Upper lobe of right lung (tissue), 1 donor: ENCODE measurements around the gene TTLL9. TPM values are rescaled to one million over a fixed set of nuclear protein-coding genes. Genes with fewer than 3 reads are reported as not detected.
"Not testable (repeated sequence)": the region's sequence is repeated elsewhere in the genome, so short reads cannot be mapped to it uniquely, and the experiment has no call there.

Source experiments
- ATAC-seq: fragments of 200-7000 bp; cut with Tn5 transposase; one replicate; pipeline ENCODE4 v1.9.1; 2020; ENCODE audit warnings: mild to moderate bottlenecking, moderate library complexity
- DNase-seq: peaks from one replicate; pipeline ENCODE4 v3.0.0-alpha.2; 2020
- H3K27ac ChIP-seq: fragments of 200-600 bp; one replicate; pipeline ENCODE4 v1.8.0; 2022
- H3K27me3 ChIP-seq: fragments of 200-600 bp; one replicate; pipeline ENCODE4 v1.8.0; 2022; ENCODE audit warnings: mild to moderate bottlenecking
- H3K36me3 ChIP-seq: fragments of 200-600 bp; one replicate; pipeline ENCODE4 v1.8.0; 2022
- H3K4me1 ChIP-seq: fragments of 200-600 bp; one replicate; pipeline ENCODE4 v1.8.0; 2022
- H3K4me3 ChIP-seq: fragments of 200-600 bp; one replicate; pipeline ENCODE4 v1.8.0; 2022; ENCODE audit warnings: mild to moderate bottlenecking
- H3K9me3 ChIP-seq: fragments of 200-600 bp; one replicate; pipeline ENCODE4 v1.8.0; 2022
- intact Hi-C: fragments of 100-400 bp; cut with DNase I; formaldehyde crosslinking; loops from one replicate; pipeline ENCODE4 v1.11.0; 2022
- total RNA-seq: library from RNA; stranded (reverse); fragmentation: NEBNext Ultra II Directional; extraction: Animal tissue kit (Norgen Biotek cat#: 25700); gene quantifications from one replicate; pipeline ENCODE4 v1.2.1, GENCODE V29; 2021
- TF ChIP-seq, protein P1 (sequence below): fragments of 200-600 bp; IDR thresholded peaks from one replicate; pipeline ENCODE4 v1.8.0; 2022; ENCODE audit warnings: antibody characterized with exemption
- donor health status: DM: no; HTN: yes; CAD: no; lungs with severe emphysema.

Gene TTLL9
- total RNA-seq, 1 donor from 2014 or later: 0.49 TPM

DNA sequence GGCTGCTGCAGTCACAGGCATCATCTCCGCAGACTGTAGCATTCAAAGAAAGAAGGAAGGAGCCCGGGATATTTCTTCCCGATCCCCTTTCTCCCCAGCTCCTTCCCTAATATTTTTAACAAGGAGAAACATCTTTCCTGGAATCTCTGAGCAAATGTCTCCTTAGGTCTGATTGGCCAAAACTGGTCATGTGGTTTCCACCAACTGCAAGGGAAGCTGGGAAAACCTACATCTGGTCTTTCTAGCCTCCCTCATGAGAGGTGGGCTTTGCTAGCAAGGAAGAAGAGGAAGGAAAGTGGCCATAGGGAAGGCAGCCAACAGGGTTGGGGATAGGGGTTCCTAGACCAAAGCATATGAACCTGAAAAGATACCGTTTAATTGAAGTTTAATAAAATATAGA, 46.3 kb downstream of the TTLL9 start:
- Histone ChIP-seq H3K27ac (no peak overlapping the region), H3K27me3 (no peaks in the 10 kb centered on the region), H3K9me3 (no peaks in the 10 kb centered on the region), H3K4me3 (no peak overlapping the region), H3K36me3 (no peaks in the 10 kb centered on the region), H3K4me1 (no peaks in the 10 kb centered on the region)
- intact Hi-C loops: no loop called here
- DNase-seq (peak; percentile 1), ATAC-seq (no peak)
- TF ChIP-seq, protein P1, sequence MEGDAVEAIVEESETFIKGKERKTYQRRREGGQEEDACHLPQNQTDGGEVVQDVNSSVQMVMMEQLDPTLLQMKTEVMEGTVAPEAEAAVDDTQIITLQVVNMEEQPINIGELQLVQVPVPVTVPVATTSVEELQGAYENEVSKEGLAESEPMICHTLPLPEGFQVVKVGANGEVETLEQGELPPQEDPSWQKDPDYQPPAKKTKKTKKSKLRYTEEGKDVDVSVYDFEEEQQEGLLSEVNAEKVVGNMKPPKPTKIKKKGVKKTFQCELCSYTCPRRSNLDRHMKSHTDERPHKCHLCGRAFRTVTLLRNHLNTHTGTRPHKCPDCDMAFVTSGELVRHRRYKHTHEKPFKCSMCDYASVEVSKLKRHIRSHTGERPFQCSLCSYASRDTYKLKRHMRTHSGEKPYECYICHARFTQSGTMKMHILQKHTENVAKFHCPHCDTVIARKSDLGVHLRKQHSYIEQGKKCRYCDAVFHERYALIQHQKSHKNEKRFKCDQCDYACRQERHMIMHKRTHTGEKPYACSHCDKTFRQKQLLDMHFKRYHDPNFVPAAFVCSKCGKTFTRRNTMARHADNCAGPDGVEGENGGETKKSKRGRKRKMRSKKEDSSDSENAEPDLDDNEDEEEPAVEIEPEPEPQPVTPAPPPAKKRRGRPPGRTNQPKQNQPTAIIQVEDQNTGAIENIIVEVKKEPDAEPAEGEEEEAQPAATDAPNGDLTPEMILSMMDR: no peak

DNA sequence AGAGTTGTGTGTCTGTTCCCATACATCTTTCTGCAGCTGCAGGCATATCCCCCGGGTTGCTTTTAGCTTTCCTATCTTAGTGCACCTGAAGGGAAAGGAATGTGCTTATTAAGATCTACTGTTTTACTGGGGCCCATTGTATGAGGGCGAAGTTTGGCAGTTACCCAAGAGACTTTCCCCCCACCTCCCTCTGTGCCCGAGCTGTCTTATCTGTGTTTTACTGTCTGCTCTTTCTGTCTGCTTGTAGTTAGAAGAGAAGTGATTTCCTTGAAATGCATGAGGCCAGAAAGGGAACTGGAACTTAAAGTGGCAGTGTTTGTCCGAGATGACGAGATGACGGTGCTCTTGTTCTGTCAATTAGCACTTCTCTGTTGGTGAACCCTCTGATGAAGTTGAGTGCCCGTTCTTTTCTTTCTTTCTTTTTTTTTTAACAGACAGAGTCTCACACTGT, 47.6 kb downstream of the TTLL9 start:
- H3K4me3 ChIP-seq, ATAC-seq, H3K4me1 ChIP-seq, intact Hi-C loops, H3K36me3 ChIP-seq, H3K27ac ChIP-seq, H3K27me3 ChIP-seq, H3K9me3 ChIP-seq: not testable (repeated sequence)
- peak; percentile 3 for DNase-seq

DNA sequence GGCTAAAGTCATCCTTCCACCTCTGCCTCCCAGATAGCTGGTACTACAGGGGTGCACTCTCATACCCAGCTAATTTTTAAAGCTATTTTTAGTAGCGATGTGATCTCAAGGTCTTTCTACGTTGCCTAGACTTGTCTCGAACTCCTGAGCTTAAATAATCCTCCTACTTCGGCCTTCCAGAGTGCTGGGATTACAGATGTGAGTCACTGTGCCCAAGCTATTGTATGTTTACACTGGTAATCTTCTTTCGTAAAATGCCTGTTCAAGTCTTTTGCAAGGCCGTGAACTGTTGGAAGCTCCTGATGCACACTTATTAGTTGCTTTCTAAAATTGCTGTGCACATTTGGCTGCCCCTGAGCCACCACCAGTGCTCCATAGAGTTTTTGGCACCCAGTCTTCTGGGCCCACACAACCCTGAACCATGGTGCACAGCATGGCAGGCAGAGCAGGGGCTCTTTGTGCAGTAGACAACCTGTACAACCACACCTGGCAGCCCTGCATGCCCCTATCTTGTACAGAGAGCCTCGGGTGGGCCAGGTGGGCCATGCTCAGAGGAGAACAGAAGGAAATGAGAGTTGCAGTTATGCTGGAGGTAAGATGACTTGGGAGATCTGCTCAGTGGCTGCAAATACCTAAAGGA, 48.2 kb downstream of the TTLL9 start:
- intact Hi-C loops: no loop called here
- ATAC-seq (no peak), DNase-seq (peak; percentile 5)
- TF ChIP-seq, protein P1: no peak
- no peaks in the 10 kb centered on the region for H3K9me3 ChIP-seq
- no peak overlapping the region for H3K27ac ChIP-seq
- H3K4me1 ChIP-seq: no peaks in the 10 kb centered on the region
- H3K4me3 ChIP-seq: no peak overlapping the region
- no peaks in the 10 kb centered on the region for H3K36me3 ChIP-seq
- no peaks in the 10 kb centered on the region for H3K27me3 ChIP-seq

DNA sequence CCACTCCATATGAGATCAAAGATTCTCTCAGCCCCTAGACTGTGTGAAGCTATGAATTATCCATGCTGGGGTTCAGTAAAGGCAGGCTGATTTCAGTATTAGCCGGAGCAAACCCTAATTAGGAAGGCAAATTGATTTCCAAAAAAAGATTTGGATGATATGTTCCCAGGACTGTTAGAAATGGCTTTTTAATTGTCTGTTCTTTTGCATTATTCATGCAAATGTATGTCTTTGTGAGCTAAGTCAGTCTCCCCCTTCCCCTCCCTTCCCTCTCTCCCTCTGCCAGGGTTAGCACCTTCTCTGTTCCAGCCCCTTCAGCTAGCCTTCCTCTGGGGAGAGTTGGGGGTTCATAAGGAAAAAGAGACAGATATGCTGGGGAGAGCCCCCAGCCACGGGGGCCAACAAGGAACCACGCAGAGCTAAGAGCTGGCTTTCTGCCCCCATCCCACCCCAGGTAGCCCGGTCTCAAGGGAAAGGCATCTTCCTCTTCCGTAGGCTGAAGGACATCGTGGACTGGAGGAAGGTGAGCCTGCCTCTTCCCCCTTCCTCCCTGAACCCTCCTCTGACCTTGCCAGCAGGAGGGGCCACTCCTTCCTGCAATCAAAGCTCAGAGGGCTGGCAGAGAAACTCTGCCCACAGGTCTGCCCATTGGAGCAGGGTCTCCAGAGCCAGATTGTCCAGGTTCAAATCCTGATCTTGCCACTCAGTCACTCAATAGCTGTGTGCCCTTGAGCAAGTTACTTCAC, 49.1 kb downstream of the TTLL9 start:
- intact Hi-C loops: no loop called here
- no peaks in the 10 kb centered on the region for H3K36me3 ChIP-seq
- H3K27me3 ChIP-seq: no peaks in the 10 kb centered on the region
- no peak overlapping the region for H3K27ac ChIP-seq
- H3K4me1 ChIP-seq: no peaks in the 10 kb centered on the region
- TF ChIP-seq, protein P1: no peak
- ATAC-seq (no peak), DNase-seq (no peak)
- no peak overlapping the region for H3K4me3 ChIP-seq
- H3K9me3 ChIP-seq: no peaks in the 10 kb centered on the region

DNA sequence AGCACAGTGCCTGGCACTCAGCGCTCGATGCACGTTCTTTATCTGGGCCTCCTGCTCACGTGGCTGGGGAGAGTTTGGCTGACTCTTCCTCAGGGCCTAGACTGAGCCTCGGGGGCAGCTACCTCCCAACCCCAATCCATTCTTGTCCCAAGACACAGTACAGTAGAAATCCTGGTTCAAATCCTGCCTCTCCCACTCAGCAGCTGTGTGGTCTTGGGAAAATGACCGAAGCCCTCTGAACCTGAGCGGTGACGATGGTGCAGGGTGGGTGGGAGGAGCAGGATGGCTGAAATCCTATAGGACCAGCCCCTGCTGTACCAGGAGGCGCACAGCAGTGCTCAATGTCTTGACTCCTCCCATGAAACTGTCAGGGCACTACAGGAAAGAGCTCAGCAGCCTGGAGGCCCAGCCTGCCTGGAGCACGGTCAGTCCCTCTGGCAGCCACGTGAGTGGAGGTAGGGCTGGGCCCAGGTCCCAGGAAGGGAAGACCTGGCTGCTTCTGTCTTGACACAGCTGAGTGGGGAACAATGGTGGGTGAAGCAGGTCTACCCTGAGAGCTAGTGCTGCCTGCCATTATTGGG, 49.9 kb downstream of the TTLL9 start:
- no peak for DNase-seq
- Histone ChIP-seq H3K36me3 (no peaks in the 10 kb centered on the region), H3K9me3 (no peaks in the 10 kb centered on the region), H3K4me1 (no peaks in the 10 kb centered on the region), H3K27ac (no peak overlapping the region), H3K4me3 (no peak overlapping the region), H3K27me3 (no peaks in the 10 kb centered on the region)
- intact Hi-C loops: no loop called here
- no peak for ATAC-seq
- TF ChIP-seq, protein P1: no peak

DNA sequence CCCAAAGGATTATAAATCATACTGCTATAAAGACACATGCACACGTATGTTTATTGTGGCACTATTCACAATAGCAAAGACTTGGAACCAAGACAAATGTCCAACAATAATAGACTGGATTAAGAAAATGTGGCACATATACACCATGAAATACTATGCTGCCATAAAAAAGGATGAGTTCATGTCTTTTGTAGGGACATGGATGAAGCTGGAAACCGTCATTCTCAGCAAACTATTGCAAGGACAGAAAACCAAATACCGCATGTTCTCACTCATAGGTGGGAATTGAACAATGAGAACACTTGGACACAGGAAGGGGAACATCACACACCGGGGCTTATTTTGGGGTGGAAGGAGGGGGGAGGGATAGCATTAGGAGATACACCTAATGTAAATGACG, 51.0 kb downstream of the TTLL9 start:
- H3K4me1 ChIP-seq, H3K9me3 ChIP-seq, H3K36me3 ChIP-seq, intact Hi-C loops, ATAC-seq, DNase-seq, H3K4me3 ChIP-seq, H3K27ac ChIP-seq, H3K27me3 ChIP-seq: not testable (repeated sequence)
